T-helper 2 cell treated with Interferon-gamma antibody and Interleukin-4, amounts not matched to agents 5 μg/mL and 100 μg/mL, for 36 hours (primary cell): ENCODE measurements around the gene TSBP1.

ENCODE experiments used
- DNase-seq: peaks from one replicate; pipeline ENCODE4 v3.0.0; 2021; ENCODE audit warnings: low spot score
- H3K27ac Mint-ChIP-seq: one replicate; pipeline ENCODE4 v1.8.0; 2021; ENCODE audit warnings: mild to moderate bottlenecking, mixed read lengths
- H3K27me3 Mint-ChIP-seq: one replicate; pipeline ENCODE4 v1.8.0; 2021; ENCODE audit warnings: low read depth, mixed read lengths
- H3K36me3 Mint-ChIP-seq: one replicate; pipeline ENCODE4 v1.8.0; 2021; ENCODE audit warnings: low read depth, mixed read lengths
- H3K4me1 Mint-ChIP-seq: one replicate; pipeline ENCODE4 v1.8.0; 2021; ENCODE audit warnings: low read depth, mixed read lengths
- H3K4me3 Mint-ChIP-seq: one replicate; pipeline ENCODE4 v1.8.0; 2022; ENCODE audit warnings: mild to moderate bottlenecking, moderate library complexity, mixed read lengths
- H3K9me3 Mint-ChIP-seq: one replicate; pipeline ENCODE4 v1.8.0; 2021; ENCODE audit warnings: mixed read lengths

Gene TSBP1

GRCh38 chr6:32244270-32244669 is 127.4 kb downstream of the TSBP1 start:
- peaks cover 20% of the 10 kb centered on the region for H3K4me1 Mint-ChIP-seq
- DNase-seq = no peak
- H3K27me3 Mint-ChIP-seq = peaks cover 18% of the 10 kb centered on the region
- H3K4me3 Mint-ChIP-seq = no peak overlapping the region
- no peaks in the 10 kb centered on the region for H3K9me3 Mint-ChIP-seq
- H3K27ac Mint-ChIP-seq = no peak overlapping the region
- H3K36me3 Mint-ChIP-seq = no peaks in the 10 kb centered on the region
